Endothelial cell of umbilical vein (primary cell): Measurements from ENCODE around the gene PDXDC1.
"Not testable (repeated sequence)": the region's sequence is repeated elsewhere in the genome, so short reads cannot be mapped to it uniquely, and the experiment has no call there.

Experiments used
- CTCF ChIP-seq, 2 donors: IDR thresholded peaks; 1 replicate in 1 of 2; 2 replicates in 1 of 2; pipeline ENCODE4 v1.5.1; 2011; ENCODE audit warnings: low read length in 2 of 2, mild to moderate bottlenecking in 2 of 2, moderate library complexity in 2 of 2, control low read depth in 1 of 2, inconsistent platforms in 1 of 2, low read depth in 1 of 2; ENCODE audit not compliant: insufficient read depth in 1 of 2; ENCODE audit errors: extremely low read depth in 1 of 2
- POLR2A ChIP-seq: IDR thresholded peaks from 2 replicates; pipeline ENCODE4 v1.6.1; 2012; ENCODE audit warnings: low read depth, mild to moderate bottlenecking, control low read depth, low read length
- POLR2AphosphoS5 ChIP-seq: IDR thresholded peaks from 2 replicates; pipeline ENCODE4 v1.6.1; 2012; ENCODE audit warnings: low read depth, mild to moderate bottlenecking, control low read depth, low read length, moderate library complexity; ENCODE audit not compliant: insufficient read depth

- not testable (repeated sequence) for TF ChIP-seq CTCF (IDR thresholded peaks at IDR 0.05; ENCODE audit: extremely low read depth in 1 of 2, insufficient read depth in 1 of 2, low read depth in 1 of 2, low read length in 2 of 2); POLR2A; POLR2AphosphoS5
Measured at GRCh38 chr16:14932581-14933375, 42.0 kb upstream of the PDXDC1 start.
